ENCODE measurements around the gene MAPK1. TPM values are rescaled to one million over a fixed set of nuclear protein-coding genes. Genes with fewer than 3 reads are reported as not detected.
"Not testable (repeated sequence)": the region's sequence is repeated elsewhere in the genome, so short reads cannot be mapped to it uniquely, and the experiment has no call there.

The MAPK1 gene
- total RNA-seq, 1 donor from 2014 or later, result 37.2 TPM

GRCh38 chr22:21719024-21719423 is 148.4 kb downstream of the MAPK1 start:
- TF ChIP-seq, protein P1, sequence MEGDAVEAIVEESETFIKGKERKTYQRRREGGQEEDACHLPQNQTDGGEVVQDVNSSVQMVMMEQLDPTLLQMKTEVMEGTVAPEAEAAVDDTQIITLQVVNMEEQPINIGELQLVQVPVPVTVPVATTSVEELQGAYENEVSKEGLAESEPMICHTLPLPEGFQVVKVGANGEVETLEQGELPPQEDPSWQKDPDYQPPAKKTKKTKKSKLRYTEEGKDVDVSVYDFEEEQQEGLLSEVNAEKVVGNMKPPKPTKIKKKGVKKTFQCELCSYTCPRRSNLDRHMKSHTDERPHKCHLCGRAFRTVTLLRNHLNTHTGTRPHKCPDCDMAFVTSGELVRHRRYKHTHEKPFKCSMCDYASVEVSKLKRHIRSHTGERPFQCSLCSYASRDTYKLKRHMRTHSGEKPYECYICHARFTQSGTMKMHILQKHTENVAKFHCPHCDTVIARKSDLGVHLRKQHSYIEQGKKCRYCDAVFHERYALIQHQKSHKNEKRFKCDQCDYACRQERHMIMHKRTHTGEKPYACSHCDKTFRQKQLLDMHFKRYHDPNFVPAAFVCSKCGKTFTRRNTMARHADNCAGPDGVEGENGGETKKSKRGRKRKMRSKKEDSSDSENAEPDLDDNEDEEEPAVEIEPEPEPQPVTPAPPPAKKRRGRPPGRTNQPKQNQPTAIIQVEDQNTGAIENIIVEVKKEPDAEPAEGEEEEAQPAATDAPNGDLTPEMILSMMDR (IDR thresholded peaks at IDR 0.05; ENCODE audit: insufficient read depth, low read length, poor library complexity, severe bottlenecking), result no peak
- Histone ChIP-seq H3K27me3 (ENCODE audit: control insufficient read depth, insufficient read depth, low read length) (no peaks in the 10 kb centered on the region), H3K36me3 (ENCODE audit: control insufficient read depth, insufficient read depth, low read length) (no peaks in the 10 kb centered on the region), H3K4me3 (ENCODE audit: low read depth, low read length) (no peak overlapping the region)
- no peak for DNase-seq (ENCODE audit: low read depth)

DNA sequence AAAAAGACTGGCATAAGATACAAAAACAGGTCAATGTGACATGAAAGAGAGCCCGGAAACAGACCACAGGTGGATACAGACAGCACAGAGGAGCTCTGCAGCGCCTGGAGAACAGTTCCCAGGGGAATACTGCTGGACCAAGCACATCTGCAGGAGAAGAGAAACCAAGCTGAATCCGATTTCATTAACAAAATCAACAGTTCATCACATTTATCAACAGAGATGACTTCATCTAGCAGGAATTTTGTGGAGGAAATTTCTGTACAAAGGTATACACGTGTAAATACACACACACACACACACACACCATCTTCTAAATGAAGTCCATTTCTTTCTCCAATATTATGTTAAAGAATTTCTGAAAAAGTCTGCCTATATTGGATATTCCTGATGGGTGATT is 148.9 kb downstream of the MAPK1 start:
- no peaks in the 10 kb centered on the region for H3K27me3 ChIP-seq (ENCODE audit: control insufficient read depth, insufficient read depth, low read length)
- no peaks in the 10 kb centered on the region for H3K36me3 ChIP-seq (ENCODE audit: control insufficient read depth, insufficient read depth, low read length)
- H3K4me3 ChIP-seq (ENCODE audit: low read depth, low read length), result no peak overlapping the region
- TF ChIP-seq, protein P1 (IDR thresholded peaks at IDR 0.05; ENCODE audit: insufficient read depth, low read length, poor library complexity, severe bottlenecking), result no peak
- DNase-seq (ENCODE audit: low read depth), result no peak

DNA sequence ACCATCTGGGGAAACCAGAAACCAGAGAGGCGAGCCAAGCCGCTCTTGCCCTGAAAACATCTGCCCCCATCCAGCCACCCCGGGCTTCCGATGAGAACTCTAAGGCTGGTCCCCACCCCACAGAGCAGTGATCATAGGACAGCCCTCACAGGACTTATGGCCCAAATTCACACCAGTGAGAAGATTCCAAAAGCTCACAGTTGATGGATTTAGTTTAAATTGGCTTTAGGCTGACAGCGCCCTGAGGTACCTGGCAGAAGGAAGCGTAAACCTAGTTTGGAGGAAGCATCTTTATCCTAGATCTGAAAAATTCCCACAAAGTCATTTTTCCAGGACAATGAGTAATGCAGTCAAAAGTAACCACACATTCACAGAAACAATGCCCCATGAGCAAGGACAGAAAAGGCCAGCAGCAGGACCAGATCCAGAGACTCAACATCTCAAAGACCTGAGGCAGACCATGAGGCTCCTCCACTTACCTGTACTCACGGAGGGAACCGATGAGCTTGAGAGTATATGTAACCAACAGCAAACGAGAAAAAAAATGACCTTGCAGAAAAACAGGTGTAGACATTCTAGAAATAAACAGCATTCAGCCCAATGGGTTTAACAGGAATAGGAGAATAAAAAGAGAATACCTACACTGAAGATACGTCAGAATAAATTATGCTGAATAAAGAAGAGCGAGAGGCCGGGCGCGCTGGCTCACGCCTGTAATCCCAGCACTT is 150.9 kb downstream of the MAPK1 start:
- H3K4me3 ChIP-seq (ENCODE audit: low read depth, low read length); H3K36me3 ChIP-seq (ENCODE audit: control insufficient read depth, insufficient read depth, low read length); H3K27me3 ChIP-seq (ENCODE audit: control insufficient read depth, insufficient read depth, low read length); DNase-seq (ENCODE audit: low read depth): not testable (repeated sequence)

DNA sequence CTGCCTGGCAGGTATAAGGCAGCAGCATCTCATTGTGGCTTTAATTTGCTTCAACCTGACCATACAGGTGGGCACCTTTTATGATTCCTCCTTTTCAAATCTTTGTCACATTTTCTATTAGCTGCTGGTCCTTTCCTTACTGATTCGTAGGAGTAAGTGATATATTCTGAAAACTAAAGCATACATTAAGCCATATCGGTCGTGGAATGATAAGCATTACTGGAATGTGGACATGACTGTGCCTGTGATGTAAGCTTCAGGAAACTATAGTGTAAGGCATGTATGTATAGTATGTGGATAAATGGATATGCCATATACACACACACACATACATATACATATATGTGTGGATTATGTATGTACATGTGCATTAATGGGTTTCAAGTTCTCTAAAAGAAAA is 152.7 kb downstream of the MAPK1 start:
- DNase-seq (ENCODE audit: low read depth), result no peak

DNA sequence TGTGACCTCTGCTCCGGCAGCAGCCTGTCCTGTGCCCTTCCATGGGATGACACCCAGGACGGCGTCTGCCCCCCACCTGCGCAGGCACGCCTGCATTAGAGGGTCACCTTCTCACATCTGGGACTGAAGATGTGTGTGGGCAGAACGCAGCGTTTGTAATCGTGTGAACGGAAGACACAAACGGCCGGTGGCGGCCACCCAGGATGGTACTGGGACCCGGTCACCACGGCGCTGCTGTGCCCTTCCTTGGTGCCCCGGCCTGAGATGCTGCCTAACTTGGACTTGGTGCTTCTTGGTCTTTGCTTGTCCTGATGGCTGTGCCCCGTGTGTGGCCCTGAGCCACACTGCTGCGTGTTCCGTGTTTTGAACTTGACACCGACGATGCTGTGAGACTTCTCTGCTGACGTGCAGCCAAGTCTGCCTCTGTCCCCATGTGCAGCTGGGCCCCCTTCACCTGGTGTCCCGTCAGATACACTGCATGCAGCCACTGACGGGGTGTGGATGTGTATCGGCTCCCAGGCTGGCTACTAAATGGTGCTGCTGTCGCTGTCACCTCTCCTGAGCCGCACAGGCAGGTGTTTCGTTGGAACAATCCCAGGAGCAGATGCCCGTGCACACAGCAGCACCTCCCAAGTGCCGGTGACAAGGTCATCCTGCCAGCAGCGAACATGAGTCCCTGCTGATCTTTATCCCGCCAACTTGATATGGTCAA is 153.2 kb downstream of the MAPK1 start:
- TF ChIP-seq, protein P1 (IDR thresholded peaks at IDR 0.05; ENCODE audit: insufficient read depth, low read length, poor library complexity, severe bottlenecking), result no peak
- Histone ChIP-seq H3K36me3 (ENCODE audit: control insufficient read depth, insufficient read depth, low read length) (no peaks in the 10 kb centered on the region), H3K4me3 (ENCODE audit: low read depth, low read length) (no peak overlapping the region), H3K27me3 (ENCODE audit: control insufficient read depth, insufficient read depth, low read length) (no peaks in the 10 kb centered on the region)
- DNase-seq (ENCODE audit: low read depth), result no peak

More for the DNA sequence above, 152.7 kb downstream of the MAPK1 start:
- Histone ChIP-seq H3K36me3 (ENCODE audit: control insufficient read depth, insufficient read depth, low read length) (no peaks in the 10 kb centered on the region), H3K4me3 (ENCODE audit: low read depth, low read length) (no peak overlapping the region), H3K27me3 (ENCODE audit: control insufficient read depth, insufficient read depth, low read length) (no peaks in the 10 kb centered on the region)
- TF ChIP-seq, protein P1 (IDR thresholded peaks at IDR 0.05; ENCODE audit: insufficient read depth, low read length, poor library complexity, severe bottlenecking), result no peak

DNA sequence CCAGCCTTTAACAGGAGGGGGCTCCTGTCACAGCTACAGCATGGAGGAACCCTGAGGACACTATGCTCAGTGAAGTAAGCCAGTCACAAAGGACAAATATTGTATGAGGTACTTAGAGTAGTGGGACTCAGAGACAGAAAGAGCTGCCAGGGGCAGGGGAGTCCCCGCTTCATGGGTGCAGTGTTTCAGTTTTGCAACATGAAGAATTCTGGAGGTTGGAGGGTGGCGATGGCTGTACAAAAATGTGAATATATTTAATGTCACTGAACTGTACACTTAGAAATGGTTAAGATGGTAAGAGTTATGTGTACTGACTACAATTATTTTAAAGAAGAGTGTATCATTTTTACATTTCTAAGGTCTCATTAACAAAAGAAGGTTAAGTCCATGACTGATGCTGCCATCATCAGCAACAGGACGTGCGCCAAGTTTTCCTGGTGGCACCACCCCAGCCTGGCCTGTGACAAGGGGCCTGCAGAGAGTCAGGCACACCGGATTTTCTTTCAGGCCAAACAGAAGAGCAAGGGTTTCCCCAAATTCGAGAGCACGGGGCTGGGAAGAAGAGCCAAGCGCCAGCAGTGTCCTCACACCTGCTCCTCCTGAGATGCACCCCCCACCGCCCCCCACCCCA is 153.9 kb downstream of the MAPK1 start:
- Histone ChIP-seq H3K36me3 (ENCODE audit: control insufficient read depth, insufficient read depth, low read length) (no peaks in the 10 kb centered on the region), H3K4me3 (ENCODE audit: low read depth, low read length) (no peak overlapping the region), H3K27me3 (ENCODE audit: control insufficient read depth, insufficient read depth, low read length) (no peaks in the 10 kb centered on the region)
- no peak for DNase-seq (ENCODE audit: low read depth)
- TF ChIP-seq, protein P1 (IDR thresholded peaks at IDR 0.05; ENCODE audit: insufficient read depth, low read length, poor library complexity, severe bottlenecking), result no peak

Data from kidney epithelial cell (primary cell).